ENCODE measurements around the gene KIRREL1. TPM values are rescaled to one million over a fixed set of nuclear protein-coding genes. Genes with fewer than 3 reads are reported as not detected.

Gene KIRREL1
- total RNA-seq, 1 experiment from 2014 or later, result 145 TPM

GRCh38 chr1:158089925-158090637, 96.6 kb downstream of the KIRREL1 start:
- H3K36me3 ChIP-seq (ENCODE audit: control insufficient read depth, insufficient read depth, low read length), result peaks cover 30% of the 10 kb centered on the region
- TF ChIP-seq REST (IDR thresholded peaks at IDR 0.05; ENCODE audit: insufficient read depth in 1 of 2, low read depth in 2 of 2, low read length in 1 of 2) (no peak), TCF7L2 (IDR thresholded peaks at IDR 0.05; ENCODE audit: low read depth, low read length) (no peak), POLR2AphosphoS5 (IDR thresholded peaks at IDR 0.05; ENCODE audit: low read depth, low read length) (no peak), SIN3A (IDR thresholded peaks at IDR 0.05; ENCODE audit: borderline replicate concordance, insufficient read depth, low read depth, low read length) (no peak), CTCF (IDR thresholded peaks at IDR 0.05) (no peak)
- BruUV-seq (replicated peaks), result no TSS peak
- no peaks in the 10 kb centered on the region for H3K4me1 ChIP-seq (ENCODE audit: control insufficient read depth, insufficient read depth, low read length)
- no peak overlapping the region for H3K27ac ChIP-seq (ENCODE audit: low read length)
- no peak overlapping the region for H3K4me3 ChIP-seq (ENCODE audit: low read depth in 2 of 2, low read length in 2 of 2)
- H3K9me3 ChIP-seq (ENCODE audit: control insufficient read depth, insufficient read depth, low read depth, low read length), result no peaks in the 10 kb centered on the region
- CTCF ChIA-PET, result no interaction called here
- POLR2A ChIA-PET, result no interaction called here
- H3K27me3 ChIP-seq (ENCODE audit: control insufficient read depth, insufficient read depth, low read length), result no peaks in the 10 kb centered on the region
- ATAC-seq (no peak), DNase-seq (ENCODE audit: low read depth, low spot score) (no peak)
- intact Hi-C loops (cut with micrococcal nuclease; ENCODE audit: unreplicated experiment) (no loop called here), in situ Hi-C loops (cut with HindIII; ENCODE audit: low pct_unique_long_range_greater_than_20kb, low sequenced_read_pairs) (no loop called here)

GRCh38 chr1:158093376-158093775, 99.9 kb downstream of the KIRREL1 start:
- intact Hi-C loops (cut with micrococcal nuclease; ENCODE audit: unreplicated experiment), result no loop called here
- Histone ChIP-seq H3K4me1 (ENCODE audit: control insufficient read depth, insufficient read depth, low read length) (no peaks in the 10 kb centered on the region; the same call in 1 of the 2 replicates), H3K4me3 (ENCODE audit: low read depth in 2 of 2, low read length in 2 of 2) (no peak overlapping the region), H3K36me3 (ENCODE audit: control insufficient read depth, insufficient read depth, low read length) (peaks cover 24% of the 10 kb centered on the region), H3K9me3 (ENCODE audit: control insufficient read depth, insufficient read depth, low read depth, low read length) (no peaks in the 10 kb centered on the region), H3K27ac (ENCODE audit: low read length) (no peak overlapping the region), H3K27me3 (ENCODE audit: control insufficient read depth, insufficient read depth, low read length) (no peaks in the 10 kb centered on the region)
- DNase-seq (ENCODE audit: low read depth, low spot score) (no peak), ATAC-seq (no peak)
- POLR2A ChIA-PET, result no interaction called here
- no TSS peak for BruUV-seq (replicated peaks)
- in situ Hi-C loops (cut with HindIII; ENCODE audit: low pct_unique_long_range_greater_than_20kb, low sequenced_read_pairs), result no loop called here
- CTCF ChIA-PET, result interaction anchor here (0.6 kb wide), 1 partner anchor 968 kb away, joined by 8 read pairs; no protein-coding TSS in a partner anchor
- TF ChIP-seq POLR2AphosphoS5 (IDR thresholded peaks at IDR 0.05; ENCODE audit: low read depth, low read length) (no peak), TCF7L2 (IDR thresholded peaks at IDR 0.05; ENCODE audit: low read depth, low read length) (no peak), SIN3A (IDR thresholded peaks at IDR 0.05; ENCODE audit: borderline replicate concordance, insufficient read depth, low read depth, low read length) (no peak), REST (IDR thresholded peaks at IDR 0.05; ENCODE audit: insufficient read depth in 1 of 2, low read depth in 2 of 2, low read length in 1 of 2) (no peak), CTCF (IDR thresholded peaks at IDR 0.05) (no peak)

Measured in Panc1 (cell line).